B cell (primary cell): ENCODE measurements around the gene COA8. TPM values are rescaled to one million over a fixed set of nuclear protein-coding genes. Genes with fewer than 3 reads are reported as not detected.

Experiments used
- ATAC-seq: fragments of 200-7000 bp; cut with Tn5 transposase; one replicate; pipeline ENCODE4 v1.10.0; 2021; ENCODE audit warnings: low read depth, mild to moderate bottlenecking, moderate number of reproducible peaks, moderate library complexity
- CTCF ChIA-PET: fragments of 350-600 bp; sonication (Branson Sonifier 250); formaldehyde crosslinking; loops from one replicate; lab custom pipeline; 2021; ENCODE audit warnings: antibody characterized with exemption, inconsistent platforms; lab: Charles Lee
- POLR2A ChIA-PET: fragments of 350-600 bp; sonication (Branson Sonifier 250); formaldehyde crosslinking; loops from one replicate; lab custom pipeline; 2021; ENCODE audit warnings: antibody characterized with exemption; lab: Charles Lee
- DNase-seq: peaks from one replicate; pipeline ENCODE4 v3.0.0; 2013
- H2AFZ ChIP-seq: 2 replicates; pipeline ENCODE4 v1.6.1; 2012; ENCODE audit warnings: mild to moderate bottlenecking, low read depth, low read length; ENCODE audit not compliant: insufficient read depth, poor library complexity, severe bottlenecking
- H3K27ac ChIP-seq, 2 donors: 1 replicate in 1 of 2; 2 replicates in 1 of 2; pipeline ENCODE4 v1.5.1; 2012 to 2013; ENCODE audit warnings: low read length in 2 of 2, mild to moderate bottlenecking in 2 of 2, moderate library complexity in 1 of 2
- H3K27me3 ChIP-seq, 4 experiments: fragments of 200-600 bp in 1 of 4; sonication (generic) in 1 of 4; replicated peaks in 1 of 4; 1 replicate in 2 of 4; 2 replicates in 2 of 4; pipeline versions ENCODE4 v1.6.1 to v1.7.0; 2013 to 2016; ENCODE audit warnings: low read length in 3 of 4, mild to moderate bottlenecking in 2 of 4, mixed read lengths in 1 of 4, moderate library complexity in 1 of 4; ENCODE audit not compliant: insufficient read depth in 4 of 4, control insufficient read depth in 3 of 4; ENCODE audit errors: control extremely low read depth in 1 of 4
- H3K36me3 ChIP-seq, 2 experiments: replicated peaks in 1 of 2; 1 replicate in 1 of 2; 2 replicates in 1 of 2; pipeline versions ENCODE4 v1.6.1 to v1.7.1; 2013; ENCODE audit warnings: low read length in 1 of 2; ENCODE audit not compliant: insufficient read depth in 2 of 2, control insufficient read depth in 1 of 2; ENCODE audit errors: control extremely low read depth in 1 of 2, extremely low read depth in 1 of 2
- H3K4me1 ChIP-seq, 2 donors: fragments of 200-600 bp in 1 of 2; sonication (generic) in 1 of 2; 1 replicate in 1 of 2; 2 replicates in 1 of 2; pipeline versions ENCODE4 v1.5.1 to v1.6.1; 2013 to 2017; ENCODE audit warnings: low read length in 2 of 2; ENCODE audit not compliant: control insufficient read depth in 2 of 2, insufficient read depth in 2 of 2
- H3K4me2 ChIP-seq: replicated peaks from 2 replicates; pipeline ENCODE3; 2012; ENCODE audit warnings: mild to moderate bottlenecking, low read depth, low read length; ENCODE audit not compliant: poor library complexity, severe bottlenecking
- H3K4me3 ChIP-seq, 5 experiments: fragments of 200-600 bp in 1 of 5; sonication (generic) in 1 of 5; 1 replicate in 3 of 5; 2 replicates in 2 of 5; pipeline versions ENCODE4 v1.5.1 to v1.7.0; 2011 to 2016; ENCODE audit warnings: low read length in 4 of 5, mild to moderate bottlenecking in 4 of 5, low read depth in 2 of 5, control low read depth in 1 of 5, moderate library complexity in 1 of 5; ENCODE audit not compliant: insufficient read depth in 1 of 5; ENCODE audit errors: control extremely low read depth in 1 of 5, extremely low read depth in 1 of 5
- H3K79me2 ChIP-seq: fragments of 200-600 bp; sonication (generic); one replicate; pipeline ENCODE4 v1.6.0; 2016; ENCODE audit warnings: low read length; ENCODE audit not compliant: control insufficient read depth, insufficient read depth
- H3K9ac ChIP-seq: fragments of 200-600 bp; sonication (generic); 2 replicates; pipeline ENCODE4 v1.6.1; 2017; ENCODE audit warnings: mild to moderate bottlenecking, low read length, moderate library complexity
- H3K9me3 ChIP-seq, 3 donors: one replicate each; pipeline versions ENCODE4 v1.6.1 to v1.7.1; 2013; ENCODE audit warnings: low read length in 2 of 3; ENCODE audit not compliant: control insufficient read depth in 2 of 3, insufficient read depth in 1 of 3; ENCODE audit errors: control extremely low read depth in 1 of 3
- H4K20me1 ChIP-seq: 2 replicates; pipeline ENCODE4 v1.6.0; 2012; ENCODE audit warnings: mild to moderate bottlenecking, low read length; ENCODE audit not compliant: insufficient read depth, control insufficient read depth, poor library complexity, severe bottlenecking
- H3K27ac Mint-ChIP-seq: one replicate; pipeline ENCODE4 v1.8.0; 2021; ENCODE audit warnings: mixed read lengths
- H3K27me3 Mint-ChIP-seq: one replicate; pipeline ENCODE4 v1.8.0; 2021; ENCODE audit warnings: mixed read lengths
- H3K4me1 Mint-ChIP-seq: one replicate; pipeline ENCODE4 v1.8.0; 2021; ENCODE audit warnings: mixed read lengths
- H3K4me3 Mint-ChIP-seq: one replicate; pipeline ENCODE4 v1.8.0; 2021; ENCODE audit warnings: mixed read lengths
- H3K9me3 Mint-ChIP-seq: one replicate; pipeline ENCODE4 v1.8.0; 2022; ENCODE audit warnings: mixed read lengths; ENCODE audit not compliant: insufficient read depth
- CTCF ChIP-seq: fragments of 200-600 bp; IDR thresholded peaks from one replicate; pipeline ENCODE4 v1.8.0; 2022; ENCODE audit warnings: antibody characterized with exemption, mild to moderate bottlenecking
- EZH2 ChIP-seq: IDR thresholded peaks from 2 replicates; pipeline ENCODE4 v1.6.1; 2012; ENCODE audit warnings: borderline replicate concordance, low read depth, mild to moderate bottlenecking, moderate library complexity, low read length; ENCODE audit not compliant: insufficient read depth, poor library complexity, severe bottlenecking
- whole genome bisulfite sequencing: methylation state at CpG from one replicate; pipeline ENCODE4 v1.1.5; 2013; ENCODE audit warnings: missing lambda C conversion rate; ENCODE audit not compliant: insufficient coverage; 5-methylcytosine and 5-hydroxymethylcytosine counted together
- intact Hi-C: fragments of 100-400 bp; cut with micrococcal nuclease; formaldehyde crosslinking; loops from one replicate; pipeline ENCODE4 v1.10.0; 2022
- polyA plus RNA-seq: library from polyadenylated mRNA; depleted of rRNA; stranded (reverse); fragments of >200 nt; gene quantifications from 2 replicates; pipeline ENCODE4 v1.2.3, GENCODE V29; 2012
- total RNA-seq, 2 donors: library from RNA; stranded (reverse); fragments of 120-200 nt in 1 of 2; gene quantifications; 1 replicate in 1 of 2; 2 replicates in 1 of 2; pipeline versions ENCODE4 v1.2.3 to v1.2.4, GENCODE V29; 2013 to 2022

COA8 gene
- total and polyA plus RNA-seq, 2 donors (not counting 1 experiment from before 2014, with no cell fraction given) = 7.5 to 24.9 TPM

GRCh38 chr14:103517721-103518421 is 44.9 kb upstream of the COA8 start:
- WGBS = 77% methylated on average over 19 of the region's 20 CpGs
- DNase-seq (no peak), ATAC-seq (no peak)
- Mint-ChIP-seq H3K9me3 (no peaks in the 10 kb centered on the region), H3K4me3 (no peak overlapping the region), H3K27me3 (no peaks in the 10 kb centered on the region), H3K27ac (no peak overlapping the region), H3K4me1 (peaks cover 8% of the 10 kb centered on the region)
- no peak overlapping the region for H3K9ac ChIP-seq
- H3K79me2 ChIP-seq = no peaks in the 10 kb centered on the region
- POLR2A ChIA-PET = no interaction called here
- H4K20me1 ChIP-seq = peaks cover 11% of the 10 kb centered on the region
- no peak for TF ChIP-seq EZH2
- no peak for TF ChIP-seq CTCF
- H3K4me2 ChIP-seq = no peak overlapping the region
- H2AFZ ChIP-seq = no peak overlapping the region
- peaks cover 0 to 23% (median 7%) of the 10 kb centered on the region in 4 experiments for H3K27me3 ChIP-seq
- CTCF ChIA-PET = interaction anchor here (0.7 to 6.1 kb wide), 14 partner anchors 8 to 40 kb away, joined by 3 to 128 read pairs (median 7); partner anchors contain the start of gene TRMT61A
- no peak overlapping the region for H3K4me3 ChIP-seq
- intact Hi-C loops = no loop called here
- no peak overlapping the region for H3K27ac ChIP-seq
- H3K4me1 ChIP-seq = peaks cover 21 to 29% of the 10 kb centered on the region in 2 donors
- peaks cover 0 to 4% (median 0%) of the 10 kb centered on the region in 3 donors for H3K9me3 ChIP-seq
- H3K36me3 ChIP-seq = no peaks in the 10 kb centered on the region
